ENCODE data around the gene GTF2E1.
"Not testable (repeated sequence)": the region's sequence is repeated elsewhere in the genome, so short reads cannot be mapped to it uniquely, and the experiment has no call there.

GTF2E1 gene

DNA sequence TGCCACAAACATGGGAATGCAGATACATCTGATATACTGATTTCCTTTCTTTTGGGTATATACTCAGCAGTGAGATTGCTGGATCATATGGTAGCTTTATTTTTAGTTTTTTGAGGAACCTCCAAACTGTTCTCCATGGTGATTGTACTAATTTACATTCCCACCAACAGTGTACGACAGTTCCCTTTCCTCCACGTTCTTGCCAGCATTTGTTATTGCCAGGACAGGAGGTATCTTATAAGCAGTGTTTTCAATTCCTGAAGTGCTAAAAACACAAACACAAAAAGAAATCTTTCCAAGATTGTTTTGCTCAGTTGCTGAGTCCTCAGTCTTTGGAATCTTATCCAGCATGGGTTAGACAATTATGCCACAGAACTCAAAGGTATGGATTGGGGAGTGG is 13.5 kb downstream of the GTF2E1 start:
- DNase-seq: no peak

DNA sequence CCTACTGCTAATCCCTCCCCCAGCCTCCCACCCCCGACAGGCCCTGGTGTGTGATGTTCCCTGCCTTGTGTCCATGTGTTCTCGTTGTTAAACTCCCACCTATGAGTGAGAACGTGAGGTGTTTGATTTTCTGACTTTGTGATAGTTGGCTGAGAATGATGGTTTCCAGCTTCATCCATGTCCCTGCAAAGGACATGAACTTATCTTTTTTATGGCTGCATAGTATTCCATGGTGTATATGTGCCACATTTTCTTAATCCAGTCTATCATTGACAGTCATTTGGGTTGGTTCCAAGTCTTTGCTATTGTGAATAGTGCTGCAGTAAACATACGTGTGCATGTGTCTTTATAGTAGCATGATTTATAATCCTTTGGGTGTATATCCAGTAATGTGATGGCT is 16.0 kb downstream of the GTF2E1 start:
- not testable (repeated sequence) for DNase-seq

DNA sequence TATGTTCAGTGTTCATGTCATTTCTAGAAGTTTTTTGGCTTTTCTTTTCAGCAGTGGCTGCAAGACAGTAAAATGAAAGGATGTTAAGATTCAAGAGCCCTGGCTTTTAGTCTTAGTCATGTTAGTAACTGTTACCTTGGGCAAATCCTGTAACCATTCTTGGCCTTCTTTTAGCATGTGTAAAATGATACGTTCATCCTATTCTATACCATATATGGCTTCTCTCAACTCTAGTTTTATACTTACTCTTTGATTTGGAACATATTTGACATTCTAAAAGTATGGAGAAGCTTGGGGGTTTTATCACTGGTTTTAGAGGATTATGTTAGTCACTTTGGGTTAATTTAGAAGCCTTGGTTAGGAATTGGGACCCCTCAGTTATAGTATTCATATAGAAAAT is 20.1 kb downstream of the GTF2E1 start:
- no peak for DNase-seq

DNA sequence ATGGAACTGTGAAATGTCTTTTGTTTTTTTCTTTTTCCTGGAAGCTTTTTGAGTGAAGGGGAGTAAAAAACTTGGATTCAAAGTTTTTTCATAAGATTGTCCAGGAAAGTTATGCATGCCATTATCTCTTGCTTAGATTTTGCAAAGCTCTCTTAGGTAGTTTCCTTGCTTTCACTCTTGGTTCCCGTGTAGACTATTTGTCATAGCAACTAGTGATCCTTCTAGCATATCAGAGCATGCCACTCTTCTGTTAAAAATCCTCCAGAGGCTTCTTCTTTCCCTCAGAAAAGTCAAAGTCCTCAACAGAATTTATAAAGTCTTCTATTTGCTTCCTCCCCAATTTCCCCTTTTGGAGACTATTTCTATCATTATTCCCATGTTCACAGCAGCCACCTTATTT is 21.1 kb downstream of the GTF2E1 start:
- no peak for DNase-seq

DNA sequence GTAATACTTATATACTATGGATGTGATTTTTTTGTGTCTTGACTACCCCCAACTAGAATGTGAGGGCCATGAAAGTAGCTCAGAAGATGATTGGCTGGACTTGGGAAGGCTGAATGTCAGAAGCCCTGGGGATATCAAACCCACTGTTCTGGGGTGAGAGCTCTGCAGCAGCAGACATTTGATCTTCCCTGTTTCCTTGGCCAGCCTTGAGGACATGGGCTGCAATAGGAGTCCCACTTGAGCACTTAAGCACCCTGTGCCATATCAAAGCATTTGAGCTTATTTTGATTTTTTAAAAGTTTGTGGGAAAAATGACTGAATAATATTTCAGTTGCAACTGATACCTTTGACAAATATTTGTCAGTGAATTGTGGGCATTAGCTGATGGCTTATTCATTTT is 21.7 kb downstream of the GTF2E1 start:
- no peak for DNase-seq

DNA sequence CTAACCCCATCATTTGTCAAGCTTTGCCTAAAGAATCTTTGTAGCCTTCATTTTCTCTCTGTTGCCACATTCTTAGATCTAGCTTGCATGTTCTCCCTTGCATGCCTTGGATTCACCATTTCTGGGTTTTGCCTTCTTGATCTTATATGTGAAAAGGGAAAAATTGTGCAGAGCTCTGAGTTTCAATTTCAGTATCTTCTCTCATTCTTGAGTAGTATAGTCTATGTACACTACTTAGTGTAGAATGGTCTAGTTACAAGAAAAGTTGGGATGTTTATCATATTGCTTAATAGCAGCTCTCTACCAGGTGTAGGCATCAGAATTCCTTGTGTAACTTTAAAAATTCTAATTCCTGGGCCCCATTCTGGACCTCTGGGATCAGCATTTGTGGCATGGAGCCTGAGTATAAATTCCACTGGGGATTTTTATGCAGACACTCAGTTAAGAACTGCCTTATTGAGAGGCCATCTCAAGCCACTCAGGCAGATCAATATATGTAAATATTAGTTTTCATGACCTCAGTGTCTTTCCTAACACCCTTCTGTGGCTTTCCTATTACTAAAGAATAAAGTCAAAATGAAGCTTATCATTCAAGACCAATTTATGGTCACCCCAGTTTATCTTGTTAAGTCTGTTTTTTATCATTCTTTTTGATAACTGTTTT is 23.4 kb downstream of the GTF2E1 start:
- no peak for DNase-seq

DNA sequence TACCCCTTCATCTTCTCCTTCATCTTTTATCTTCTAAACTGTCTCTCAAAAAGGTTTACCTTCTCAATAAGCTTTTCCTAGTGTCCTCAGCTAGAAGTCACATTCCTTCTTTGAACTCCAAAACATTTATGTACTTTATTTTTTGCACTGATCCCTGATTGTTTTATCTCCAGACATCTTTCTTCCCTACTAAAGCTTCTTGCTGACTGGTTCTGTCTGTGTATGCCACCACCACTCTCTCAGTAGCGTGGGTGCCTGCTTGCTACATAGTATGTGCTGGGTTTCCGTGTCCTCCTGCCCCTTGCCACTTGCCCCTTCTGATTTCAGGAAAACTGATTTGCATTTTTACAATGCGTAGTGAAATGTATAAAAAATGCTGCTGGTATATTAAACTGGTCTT is 24.0 kb downstream of the GTF2E1 start:
- DNase-seq: no peak

DNA sequence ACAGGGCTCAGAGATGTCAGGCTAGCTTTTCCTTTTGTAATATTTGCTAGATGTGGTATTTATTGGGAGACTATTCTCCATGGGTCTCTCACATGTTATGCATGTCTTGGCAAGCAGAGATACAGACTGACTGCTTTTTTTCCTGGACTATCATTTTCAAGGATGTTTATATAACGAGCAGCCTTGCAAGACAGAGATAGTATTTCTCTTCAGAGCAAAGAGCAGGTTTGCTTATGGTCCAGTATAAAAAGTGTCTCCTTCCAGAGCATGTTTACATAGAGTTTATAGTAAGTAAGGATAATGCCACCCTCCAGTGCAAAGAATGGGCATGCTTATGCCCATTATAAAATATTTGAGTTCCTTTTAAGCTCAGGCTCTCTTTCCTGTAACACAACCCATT is 24.6 kb downstream of the GTF2E1 start:
- no peak for DNase-seq

DNA sequence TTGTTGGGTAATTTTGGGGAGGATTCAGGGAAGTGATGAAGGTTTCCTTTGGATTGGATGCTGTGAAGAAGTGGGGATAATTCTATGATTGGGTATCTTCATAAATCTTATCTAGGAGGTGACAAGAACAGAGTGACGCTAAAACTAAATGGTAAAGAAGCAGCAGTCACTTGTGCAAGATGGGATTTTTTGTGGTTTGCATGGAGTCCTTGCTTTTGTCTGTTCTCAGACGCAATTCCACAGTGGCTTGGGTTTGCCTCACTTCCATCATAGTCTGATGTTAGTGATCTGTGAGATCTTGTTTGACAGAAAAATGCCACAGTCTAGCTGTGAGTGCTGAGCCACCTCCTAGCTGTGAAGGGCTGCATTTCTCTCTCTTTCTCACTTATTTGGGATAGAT is 26.9 kb downstream of the GTF2E1 start:
- DNase-seq: no peak

DNA sequence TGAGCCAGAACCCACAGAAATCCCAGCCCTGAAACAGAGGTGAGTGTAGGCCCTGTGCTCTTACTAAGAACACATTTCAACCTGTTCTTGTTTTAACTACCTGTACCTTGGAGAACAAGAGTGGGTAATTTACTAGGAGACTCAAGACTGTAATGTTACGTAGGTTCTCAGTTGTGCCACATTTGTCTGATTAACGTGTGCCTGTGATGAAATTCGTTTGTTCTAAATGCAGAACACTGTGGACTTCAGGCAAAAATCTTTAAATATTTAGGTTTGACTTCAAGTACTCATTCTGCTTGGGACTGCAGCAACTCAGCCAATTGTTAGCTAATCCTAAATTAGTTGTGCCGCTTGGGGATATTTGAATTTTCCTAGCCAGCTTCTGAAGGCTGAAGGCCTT is 28.3 kb downstream of the GTF2E1 start:
- DNase-seq: no peak

DNA sequence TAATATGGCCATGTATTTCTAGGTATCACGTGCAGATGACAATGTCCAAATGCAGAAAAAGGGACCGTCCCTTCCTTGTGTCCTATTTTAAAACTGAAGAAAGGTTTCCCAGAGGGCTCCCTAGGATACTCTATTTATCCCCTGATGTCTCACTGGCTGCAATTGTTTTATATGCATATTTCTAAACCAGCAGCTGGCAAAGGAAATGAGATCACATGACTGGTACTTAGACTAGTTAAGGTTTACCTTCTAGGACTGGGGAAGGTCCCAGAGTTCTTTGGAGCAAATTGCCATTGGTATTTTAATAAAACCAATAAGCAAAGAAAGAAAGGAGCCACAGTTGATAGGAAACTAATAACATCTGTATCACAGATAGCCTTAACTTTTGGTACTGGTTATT is 29.5 kb downstream of the GTF2E1 start:
- DNase-seq: no peak

DNA sequence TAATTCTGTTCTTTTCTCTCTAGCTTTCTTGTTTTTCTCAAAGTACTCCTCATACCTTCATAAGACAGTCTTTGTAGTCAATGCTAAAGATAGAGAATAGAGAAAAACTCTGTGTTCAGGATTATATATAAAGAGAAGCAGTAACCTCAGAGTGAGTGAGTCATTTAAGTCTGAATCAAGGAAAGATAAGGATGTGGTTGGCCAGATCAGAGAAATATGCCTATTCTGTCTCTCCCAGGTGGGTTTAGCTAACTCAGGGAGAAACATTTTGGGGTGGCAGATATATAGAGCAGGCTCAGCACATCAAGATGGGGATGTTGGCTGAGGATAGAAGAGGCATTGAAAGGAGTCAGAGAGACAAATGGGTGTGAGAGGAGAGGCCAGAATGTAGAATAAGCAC is 31.4 kb downstream of the GTF2E1 start:
- no peak for DNase-seq

DNA sequence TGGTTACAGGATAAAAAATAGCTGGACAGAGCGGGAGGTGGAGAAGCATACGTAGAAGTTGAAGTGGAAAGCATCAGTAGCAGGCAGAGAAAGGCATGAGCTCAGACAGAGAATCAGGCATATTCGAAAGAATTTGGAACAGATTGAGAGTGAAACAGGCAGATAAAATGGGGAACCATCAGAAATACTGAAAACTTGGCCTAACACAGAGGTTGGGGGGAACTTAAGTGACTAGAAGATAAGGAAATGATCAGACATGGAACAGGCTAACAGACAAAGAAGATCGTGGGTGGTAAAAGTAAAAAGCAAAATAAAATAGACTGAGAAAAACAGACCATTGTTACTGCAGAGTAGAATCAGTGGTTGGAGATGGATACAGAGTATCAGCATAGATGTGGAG is 32.9 kb downstream of the GTF2E1 start:
- DNase-seq: no peak

DNA sequence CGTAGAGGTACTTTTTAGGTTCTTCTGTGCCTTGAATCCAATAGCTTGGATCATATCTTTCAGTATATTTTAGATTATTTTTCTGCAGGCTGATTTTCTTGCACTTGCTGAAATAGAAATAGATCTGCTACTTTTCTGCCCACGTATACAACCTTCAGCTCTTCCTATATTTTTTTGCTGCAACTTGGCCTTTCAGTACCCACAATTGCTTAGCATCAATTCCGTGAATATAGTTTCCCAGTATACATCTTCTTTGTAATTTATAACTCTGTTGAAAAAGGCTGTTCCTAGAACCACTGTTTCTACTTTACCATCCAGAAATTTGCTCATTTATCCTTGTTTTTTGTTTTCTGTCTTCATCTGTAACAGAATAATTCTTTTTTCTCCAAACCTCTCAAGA is 36.2 kb downstream of the GTF2E1 start:
- no peak for DNase-seq

DNA sequence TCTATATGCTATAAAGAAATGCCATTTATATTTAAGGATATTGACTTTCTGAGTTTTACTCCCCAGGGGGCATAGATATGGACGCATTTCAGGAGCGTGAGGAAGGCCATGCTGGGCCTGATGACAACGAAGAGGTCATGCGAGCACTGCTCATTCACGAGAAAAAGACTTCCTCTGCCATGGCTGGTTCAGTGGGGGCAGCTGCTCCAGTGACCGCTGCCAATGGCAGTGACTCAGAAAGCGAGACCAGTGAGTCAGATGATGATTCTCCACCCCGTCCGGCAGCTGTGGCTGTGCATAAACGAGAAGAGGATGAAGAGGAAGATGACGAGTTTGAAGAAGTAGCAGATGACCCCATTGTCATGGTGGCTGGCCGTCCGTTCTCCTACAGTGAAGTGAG is 38.4 kb downstream of the GTF2E1 start:
- no peak for DNase-seq

DNA sequence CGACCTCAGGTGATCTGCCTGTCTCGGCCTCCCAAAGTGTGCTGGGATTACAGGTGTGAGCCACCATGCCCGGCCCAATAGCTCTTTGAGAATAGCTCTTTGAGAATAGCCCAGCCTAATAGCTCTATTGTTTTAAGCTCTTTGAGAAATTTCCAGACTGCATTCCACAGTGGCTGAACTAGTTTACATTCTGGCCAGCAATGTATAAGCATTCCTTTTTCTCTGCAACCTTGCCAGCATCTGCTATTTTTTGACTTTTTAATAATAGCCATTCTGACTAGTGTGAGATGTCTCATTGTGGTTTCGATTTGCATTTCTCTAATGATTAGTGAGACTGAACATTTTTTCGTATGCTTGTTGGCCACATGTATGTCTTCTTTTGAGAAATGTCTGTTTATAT is 43.3 kb downstream of the GTF2E1 start:
- not testable (repeated sequence) for DNase-seq

DNA sequence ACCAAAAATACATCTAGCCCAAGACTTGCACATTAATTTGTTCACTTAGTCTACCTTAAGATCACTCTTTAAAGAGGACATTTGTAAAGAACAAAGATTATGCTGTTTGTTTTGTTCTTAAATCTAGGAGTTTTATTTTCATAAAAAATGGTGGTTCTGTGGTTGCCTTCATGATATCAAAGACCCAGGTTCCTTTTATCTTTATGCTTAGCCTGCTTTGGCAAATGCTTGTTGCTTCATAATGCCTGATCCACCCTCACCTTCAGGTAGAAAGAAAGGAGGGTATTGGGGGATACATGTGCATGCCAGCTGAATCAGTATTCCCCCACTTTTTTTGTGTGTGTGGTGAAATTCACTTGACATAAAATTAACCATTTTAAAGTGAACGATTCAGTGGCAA is 48.5 kb downstream of the GTF2E1 start:
- DNase-seq: no peak

DNA sequence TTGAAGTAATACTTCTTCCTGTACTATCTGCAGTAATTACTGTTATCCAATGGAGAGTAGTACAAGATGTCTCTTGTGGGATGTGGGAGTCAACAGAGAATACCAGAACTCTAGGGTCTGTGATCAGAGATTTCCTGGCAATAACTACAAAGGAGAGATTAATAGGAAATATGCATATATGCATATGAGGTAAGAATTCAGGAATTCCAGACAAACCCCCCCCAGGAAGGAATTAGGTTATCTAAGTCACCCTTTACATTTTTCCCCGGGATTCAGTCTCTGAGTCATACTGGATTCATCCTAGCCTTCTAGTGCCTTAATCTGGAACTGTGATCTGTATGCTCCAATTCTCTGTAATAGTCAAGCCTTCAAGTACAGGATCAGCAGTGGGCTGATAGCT is 49.4 kb downstream of the GTF2E1 start:
- no peak for DNase-seq

DNA sequence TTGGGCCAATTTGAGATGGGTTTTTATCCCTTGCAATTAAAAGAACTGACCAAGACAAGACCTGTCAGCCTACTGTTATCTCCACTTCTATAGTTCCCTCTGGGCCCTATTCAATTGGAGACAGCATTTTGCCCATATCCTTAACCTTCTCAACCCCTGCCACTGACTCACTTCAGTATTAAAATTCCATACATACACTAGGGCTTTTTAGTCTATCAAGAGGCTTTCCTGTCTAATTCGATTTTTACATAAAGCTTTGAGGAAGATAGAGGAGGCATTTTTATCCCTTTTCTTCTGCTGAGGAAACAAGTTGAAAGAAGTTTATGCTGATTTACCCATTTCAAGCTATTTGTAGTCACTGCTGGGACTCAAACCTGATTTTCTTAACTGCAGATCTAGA is 51.1 kb downstream of the GTF2E1 start:
- no peak for DNase-seq

DNA sequence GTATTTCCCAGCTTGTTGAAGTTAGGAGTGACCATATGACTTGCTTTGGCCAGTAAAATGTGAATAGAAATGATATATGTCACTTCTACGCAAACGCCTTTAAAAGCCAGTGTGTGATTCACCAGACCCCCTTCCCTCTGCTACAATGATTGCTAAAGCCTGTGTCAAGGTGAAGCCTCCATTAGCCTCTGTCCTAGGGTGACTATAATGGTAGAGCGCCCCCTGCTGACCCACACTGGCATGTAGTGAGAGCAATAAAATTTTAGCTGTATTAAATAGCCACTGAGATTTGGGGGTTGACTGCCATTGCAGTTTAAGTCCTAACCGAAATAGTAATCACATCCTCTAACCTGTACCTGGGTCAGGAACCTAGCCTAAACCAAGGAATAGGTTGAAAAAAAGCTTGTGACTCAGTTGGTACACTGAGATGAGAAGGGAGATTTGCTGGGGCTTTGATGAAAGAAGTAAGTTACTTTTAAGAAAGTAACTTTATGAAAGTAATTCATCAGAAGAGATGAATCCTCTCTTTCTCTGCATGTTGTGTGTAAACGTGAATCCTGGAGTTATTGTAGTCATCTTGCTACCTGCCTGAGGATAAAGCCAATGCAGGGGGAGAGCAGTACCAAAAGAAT is 52.6 kb downstream of the GTF2E1 start:
- no peak for DNase-seq

DNA sequence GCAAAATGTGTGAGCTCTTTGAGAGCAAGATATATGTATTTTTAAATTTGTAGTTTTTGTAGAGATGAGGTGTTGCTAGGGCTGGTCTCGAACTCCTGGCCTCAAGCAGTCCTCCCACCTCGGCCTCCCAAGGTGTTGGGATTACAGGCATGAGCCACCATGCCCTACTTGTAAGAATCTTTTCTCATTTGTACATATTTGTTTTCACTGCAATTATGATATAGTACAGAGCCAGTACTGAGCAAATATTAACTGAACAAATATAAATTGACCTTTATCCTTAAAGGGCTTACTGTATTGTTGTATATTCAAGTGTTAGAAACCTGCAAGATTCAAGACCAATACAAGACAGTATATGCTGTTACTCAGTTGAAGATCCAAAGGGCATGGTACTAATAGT is 53.4 kb downstream of the GTF2E1 start:
- no peak for DNase-seq

DNA sequence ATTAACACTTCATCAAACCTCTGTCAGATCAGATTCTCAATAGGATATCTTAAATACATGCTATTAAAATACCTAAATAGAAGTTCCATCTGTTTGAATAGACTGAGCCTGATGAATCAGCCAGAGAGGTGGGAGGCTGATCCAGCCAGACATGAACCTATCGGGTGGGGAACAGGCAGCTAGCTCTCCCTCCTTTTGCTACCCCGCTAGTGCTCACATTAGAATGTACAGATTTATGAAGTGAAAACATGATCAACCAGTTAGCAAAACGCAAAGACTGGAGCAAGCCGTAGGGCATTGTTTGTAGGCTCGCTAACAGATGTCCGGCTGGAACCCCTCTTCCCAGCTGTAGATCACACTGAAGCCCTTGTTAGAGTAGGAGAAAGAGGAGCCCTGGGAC is 54.4 kb downstream of the GTF2E1 start:
- no peak for DNase-seq

DNA sequence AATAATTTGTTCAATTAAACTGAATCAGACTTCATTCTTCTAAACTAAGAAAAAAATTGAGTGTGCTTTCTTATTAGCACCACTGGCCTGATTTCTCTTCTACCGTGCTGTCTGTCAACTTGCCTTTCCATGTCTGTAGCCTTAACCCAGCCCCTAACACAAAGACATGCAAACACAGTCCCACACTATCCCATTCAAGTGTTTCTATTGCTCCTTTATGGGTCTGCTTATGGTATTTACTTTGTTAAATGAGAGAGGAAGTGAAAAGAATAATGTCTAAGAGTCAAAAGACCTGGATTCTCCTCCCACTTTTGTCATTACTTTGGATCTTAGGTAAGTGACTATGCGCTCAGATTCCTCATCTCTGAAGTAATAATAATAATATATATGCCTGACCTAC is 55.3 kb downstream of the GTF2E1 start:
- no peak for DNase-seq

DNA sequence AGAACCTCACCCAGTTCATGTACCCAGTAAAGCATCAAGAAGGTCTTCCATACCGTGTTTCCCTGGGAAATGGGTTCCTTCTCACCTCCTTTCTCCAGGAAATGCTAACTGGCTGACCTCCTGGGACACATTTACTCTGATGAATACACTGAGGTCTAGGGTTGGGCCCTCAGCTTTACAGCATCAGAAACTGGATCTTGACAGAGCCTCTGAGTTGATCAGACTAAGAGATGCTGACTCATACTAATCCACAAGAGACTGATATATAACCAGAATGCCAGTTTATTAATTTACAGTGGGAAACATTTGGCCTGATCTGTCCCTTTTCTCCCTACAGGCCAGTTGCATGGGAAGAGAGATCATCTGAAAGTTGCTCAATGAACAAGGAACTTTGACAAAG is 55.8 kb downstream of the GTF2E1 start:
- DNase-seq: no peak

DNA sequence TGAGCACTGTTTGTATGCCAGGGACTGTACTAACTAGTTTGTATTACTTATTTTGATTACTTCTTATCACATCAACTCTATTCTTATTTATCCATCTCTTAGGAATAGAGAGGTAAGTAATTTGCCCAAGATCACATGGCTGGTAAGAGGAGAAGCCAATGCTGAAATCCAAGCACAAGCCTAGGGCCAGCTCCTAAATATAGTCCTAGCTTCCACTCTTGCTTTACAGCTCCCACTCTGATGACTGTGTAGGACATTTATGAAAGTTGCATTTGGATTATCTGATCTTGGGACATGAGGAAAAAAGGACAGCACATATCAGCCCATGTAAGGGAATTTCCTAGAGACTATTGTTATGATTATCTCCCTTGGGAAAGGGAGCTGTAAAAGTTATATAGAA is 58.1 kb downstream of the GTF2E1 start:
- no peak for DNase-seq

All from GF-D8 (cell line).